GM12878 (cell line): ENCODE data around the gene OSGEPL1. TPM values are rescaled to one million over a fixed set of nuclear protein-coding genes. Genes with fewer than 3 reads are reported as not detected.

ENCODE experiments used
- ATAC-seq: fragments of 200-7000 bp; cut with Tn5 transposase; 3 replicates; pipeline ENCODE4 v1.9.1; 2020; ENCODE audit warnings: mild to moderate bottlenecking, moderate library complexity
- BruUV-seq: library from RNA; stranded (reverse); fragments of 400-500 nt; replicated peaks from 2 replicates; lab custom pipeline; 2021; lab: Mats Ljungman, UMichigan
- CTCF ChIA-PET: fragments of 300-600 bp; sonication (Branson Sonifier 250); formaldehyde crosslinking; extraction: SDS; loops from one replicate; lab custom pipeline; 2021; ENCODE audit warnings: inconsistent platforms; lab: Yijun Ruan, JAX
- POLR2A ChIA-PET: fragments of 350-600 bp; formaldehyde crosslinking; extraction: SDS; loops from one replicate; lab custom pipeline; 2021; ENCODE audit warnings: inconsistent platforms; lab: Charles Lee
- RAD21 ChIA-PET: fragments of 300-600 bp; sonication (Branson Sonifier 250); formaldehyde crosslinking; loops from one replicate; lab custom pipeline; 2023; ENCODE audit warnings: antibody characterized with exemption; ENCODE audit not compliant: unreplicated experiment; lab: Charles Lee
- SMC1A ChIA-PET: fragments of 300-600 bp; sonication (Branson Sonifier 250); formaldehyde crosslinking; loops from one replicate; lab custom pipeline; 2023; ENCODE audit not compliant: unreplicated experiment, uncharacterized antibody; lab: Charles Lee
- DNase-seq: peaks from one replicate; pipeline ENCODE4 v3.0.0-alpha.2; 2011; ENCODE audit warnings: low read depth, low spot score
- FAIRE-seq: peaks from 3 replicates; lab custom pipeline; 2011; peaks lifted over from hg19 to GRCh38; lab: Jason Lieb, UNC
- H2AFZ ChIP-seq: 2 replicates; pipeline ENCODE4 v1.6.0; 2011; ENCODE audit warnings: low read depth, low read length, control low read depth; ENCODE audit not compliant: control insufficient read depth
- H3K27ac ChIP-seq: 2 replicates; pipeline ENCODE4 v1.5.1; 2011; ENCODE audit warnings: control low read depth; ENCODE audit not compliant: control insufficient read depth, insufficient read depth
- H3K27me3 ChIP-seq, 2 experiments: replicated peaks in 1 of 2; 2 replicates each; pipeline versions ENCODE4 v1.6.0 to v1.6.1; 2011; ENCODE audit warnings: low read length in 1 of 2; ENCODE audit not compliant: control insufficient read depth in 2 of 2, insufficient read depth in 2 of 2
- H3K36me3 ChIP-seq, 2 experiments: 2 replicates each; pipeline ENCODE4 v1.5.1; 2011; ENCODE audit warnings: low read length in 1 of 2; ENCODE audit not compliant: control insufficient read depth in 2 of 2, insufficient read depth in 2 of 2
- H3K4me1 ChIP-seq: 2 replicates; pipeline ENCODE4 v1.6.1; 2011; ENCODE audit warnings: mild to moderate bottlenecking, low read length, moderate library complexity, mixed read lengths; ENCODE audit not compliant: control insufficient read depth, insufficient read depth
- H3K4me2 ChIP-seq: 2 replicates; pipeline ENCODE4 v1.6.0; 2011; ENCODE audit warnings: control low read depth; ENCODE audit not compliant: control insufficient read depth, insufficient read depth
- H3K4me3 ChIP-seq: fragments of 200-600 bp; sonication (generic); 2 replicates; pipeline ENCODE4 v1.5.1; 2016
- H3K79me2 ChIP-seq: 2 replicates; pipeline ENCODE4 v1.6.0; 2011; ENCODE audit warnings: low read length; ENCODE audit not compliant: control insufficient read depth, insufficient read depth
- H3K9ac ChIP-seq: 2 replicates; pipeline ENCODE4 v1.8.0; 2011; ENCODE audit warnings: low read length, control low read depth, mixed read lengths; ENCODE audit not compliant: control insufficient read depth, insufficient read depth
- H3K9me3 ChIP-seq: replicated peaks from 3 replicates; pipeline ENCODE4 v1.5.1; 2011; ENCODE audit warnings: mild to moderate bottlenecking, low read length; ENCODE audit not compliant: control insufficient read depth, insufficient read depth
- H4K20me1 ChIP-seq: 2 replicates; pipeline ENCODE4 v1.6.0; 2011; ENCODE audit not compliant: control insufficient read depth, insufficient read depth
- ESRRA ChIP-seq: IDR thresholded peaks from 2 replicates; pipeline ENCODE4 v1.6.1; 2012; ENCODE audit warnings: mild to moderate bottlenecking, low read length, improper control_type of control experiment
- IRF4 ChIP-seq: IDR thresholded peaks from 2 replicates; pipeline ENCODE4 v1.6.1; 2011; ENCODE audit warnings: low read depth, low read length
- MXI1 ChIP-seq: fragments of 150-350 bp; IDR thresholded peaks from 2 replicates; pipeline ENCODE4 v1.6.1; 2011; ENCODE audit warnings: low read depth, mild to moderate bottlenecking, inconsistent platforms, low read length, improper control_type of control experiment
- NFIC ChIP-seq: IDR thresholded peaks from 2 replicates; pipeline ENCODE4 v1.6.1; 2012; ENCODE audit warnings: low read depth, mild to moderate bottlenecking, inconsistent platforms, low read length, moderate library complexity
- NFXL1 ChIP-seq: fragments of 450-650 bp; IDR thresholded peaks from 2 replicates; pipeline ENCODE4 v1.6.1; 2017; ENCODE audit warnings: antibody characterized with exemption, mild to moderate bottlenecking, borderline replicate concordance
- NR2C2 ChIP-seq: IDR thresholded peaks from 2 replicates; pipeline ENCODE4 v1.6.1; 2011; ENCODE audit warnings: borderline replicate concordance, low read depth; ENCODE audit not compliant: control insufficient read depth, insufficient read length
- POLR2A ChIP-seq: IDR thresholded peaks from 2 replicates; pipeline ENCODE4 v1.6.1; 2011; ENCODE audit warnings: low read depth, mild to moderate bottlenecking, low read length
- SPI1 ChIP-seq: IDR thresholded peaks from 2 replicates; pipeline ENCODE4 v1.6.1; 2011; ENCODE audit warnings: low read depth, mild to moderate bottlenecking, low read length, moderate library complexity, borderline replicate concordance; ENCODE audit not compliant: insufficient read depth
- SRF ChIP-seq, 2 experiments: IDR thresholded peaks; 2 replicates each; pipeline ENCODE4 v1.6.1; 2011; ENCODE audit warnings: low read depth in 2 of 2, low read length in 2 of 2, mild to moderate bottlenecking in 1 of 2, moderate library complexity in 1 of 2
- WGBS: methylation state at CpG from one replicate; pipeline ENCODE4 v1.1.6; 2016; ENCODE audit warnings: low lambda C conversion rate; ENCODE audit not compliant: insufficient replicate concordance, insufficient coverage; ENCODE audit errors: missing lambda C conversion rate; 5-methylcytosine and 5-hydroxymethylcytosine counted together
- in situ Hi-C: fragments of 300-500 bp; cut with MboI; formaldehyde crosslinking; loops from 9 replicates; pipeline ENCODE4 v1.14.3; 2018; ENCODE audit warnings: mixed read lengths
- intact Hi-C: fragments of 100-400 bp; cut with micrococcal nuclease; formaldehyde crosslinking; loops from one replicate; pipeline ENCODE4 v1.14.2; 2022; ENCODE audit not compliant: unreplicated experiment
- polyA plus RNA-seq, 11 experiments: library from polyadenylated mRNA; depleted of rRNA in 4 of 11; unstranded in 6 of 11; stranded (reverse) in 5 of 11; fragments of >200 nt; fragmentation: Nextera tagmentation in 4 of 11; fragmentation: Illumina TruSeq in 1 of 11; extraction: Ambion mirVana in 4 of 11; extraction: Trizol in 1 of 11; gene quantifications; 1 replicate in 1 of 11; 2 replicates in 10 of 11; pipeline versions ENCODE4 v1.2.1 to v1.2.3, GENCODE V29; 2011 to 2016; ENCODE audit warnings: inconsistent platforms in 2 of 11, missing spikeins in 2 of 11, low read depth in 1 of 11
- total RNA-seq, 4 experiments: library from RNA; depleted of rRNA in 3 of 4; stranded (reverse); fragments of >200 nt in 3 of 4; fragmentation: Illumina TruSeq in 1 of 4; extraction: Trizol in 1 of 4; gene quantifications; 2 replicates each; pipeline versions ENCODE4 v1.2.1 to v1.2.3, GENCODE V29; 2013 to 2021
- TF ChIP-seq, protein P1 (sequence below): IDR thresholded peaks from 2 replicates; pipeline ENCODE4 v1.6.1; 2012; ENCODE audit warnings: improper control_type of control experiment, low read depth, low read length; ENCODE audit not compliant: insufficient replicate concordance

Gene OSGEPL1
- total and polyA plus RNA-seq, 10 of the 15 experiments (the other 5 are each of a cell fraction or from before 2014, with no cell fraction given) = 6.7 to 18.0 (median 9.4) TPM

DNA sequence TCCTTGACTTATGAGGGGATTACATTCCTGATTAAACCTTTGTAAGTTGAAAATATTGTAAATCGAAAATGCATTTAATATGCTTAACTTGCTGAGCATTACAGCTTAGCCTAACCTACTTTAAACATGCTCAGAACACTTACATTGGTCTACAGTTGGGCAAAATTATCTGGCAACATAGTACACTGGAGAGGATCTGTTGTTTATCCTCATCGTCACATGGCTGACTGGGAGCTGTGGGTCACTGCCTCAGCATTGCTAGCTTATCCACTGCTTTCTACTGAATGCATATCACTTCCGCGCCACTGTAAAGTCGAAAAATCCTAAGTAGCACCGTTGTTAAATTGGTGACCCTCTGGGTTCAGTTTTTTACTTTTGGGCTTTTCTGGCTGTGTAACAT lies 35.3 kb upstream of the OSGEPL1 start:
- Histone ChIP-seq H2AFZ (no peak overlapping the region), H4K20me1 (no peaks in the 10 kb centered on the region), H3K4me3 (no peak overlapping the region), H3K4me2 (no peak overlapping the region), H3K79me2 (peaks cover 1% of the 10 kb centered on the region), H3K27ac (no peak overlapping the region), H3K27me3 (no peaks in the 10 kb centered on the region), H3K36me3 (peaks cover 3 to 27% of the 10 kb centered on the region in 2 experiments; a peak in 3 of 4 replicates), H3K9ac (no peak overlapping the region), H3K9me3 (no peaks in the 10 kb centered on the region), H3K4me1 (no peaks in the 10 kb centered on the region)
- POLR2A ChIA-PET = interaction anchor here (0.7 to 1.5 kb wide), 2 partner anchors 21 to 40 kb away, joined by 3 to 6 read pairs; no protein-coding TSS in a partner anchor
- in situ Hi-C loops (loop anchor here (5.0 kb wide), 1 partner anchor 269 kb away; no protein-coding TSS in a partner anchor), intact Hi-C loops (loop anchor here (1.0 kb wide), 1 partner anchor 272 kb away; no protein-coding TSS in a partner anchor)
- CTCF ChIA-PET = interaction anchor here (0.7 to 3.7 kb wide), 20 partner anchors 10 to 515 kb away, joined by 3 to 45 read pairs (median 4); no protein-coding TSS in a partner anchor
- no TSS peak for BruUV-seq
- FAIRE-seq (no peak), DNase-seq (no peak), ATAC-seq (no peak)
- RAD21 ChIA-PET = interaction anchor here (0.6 to 2.7 kb wide), 13 partner anchors 8 to 1217 kb away, joined by 3 to 26 read pairs (median 4); partner anchors contain the start of genes ASNSD1 and OSGEPL1
- 91% methylated on average over 6 of the region's 6 CpGs for WGBS
- no peak for TF ChIP-seq SRF (IDR thresholded peaks at IDR 0.05; ENCODE audit: low read depth in 2 of 2, low read length in 2 of 2)
- TF ChIP-seq NFXL1 = no peak
- TF ChIP-seq, protein P1, sequence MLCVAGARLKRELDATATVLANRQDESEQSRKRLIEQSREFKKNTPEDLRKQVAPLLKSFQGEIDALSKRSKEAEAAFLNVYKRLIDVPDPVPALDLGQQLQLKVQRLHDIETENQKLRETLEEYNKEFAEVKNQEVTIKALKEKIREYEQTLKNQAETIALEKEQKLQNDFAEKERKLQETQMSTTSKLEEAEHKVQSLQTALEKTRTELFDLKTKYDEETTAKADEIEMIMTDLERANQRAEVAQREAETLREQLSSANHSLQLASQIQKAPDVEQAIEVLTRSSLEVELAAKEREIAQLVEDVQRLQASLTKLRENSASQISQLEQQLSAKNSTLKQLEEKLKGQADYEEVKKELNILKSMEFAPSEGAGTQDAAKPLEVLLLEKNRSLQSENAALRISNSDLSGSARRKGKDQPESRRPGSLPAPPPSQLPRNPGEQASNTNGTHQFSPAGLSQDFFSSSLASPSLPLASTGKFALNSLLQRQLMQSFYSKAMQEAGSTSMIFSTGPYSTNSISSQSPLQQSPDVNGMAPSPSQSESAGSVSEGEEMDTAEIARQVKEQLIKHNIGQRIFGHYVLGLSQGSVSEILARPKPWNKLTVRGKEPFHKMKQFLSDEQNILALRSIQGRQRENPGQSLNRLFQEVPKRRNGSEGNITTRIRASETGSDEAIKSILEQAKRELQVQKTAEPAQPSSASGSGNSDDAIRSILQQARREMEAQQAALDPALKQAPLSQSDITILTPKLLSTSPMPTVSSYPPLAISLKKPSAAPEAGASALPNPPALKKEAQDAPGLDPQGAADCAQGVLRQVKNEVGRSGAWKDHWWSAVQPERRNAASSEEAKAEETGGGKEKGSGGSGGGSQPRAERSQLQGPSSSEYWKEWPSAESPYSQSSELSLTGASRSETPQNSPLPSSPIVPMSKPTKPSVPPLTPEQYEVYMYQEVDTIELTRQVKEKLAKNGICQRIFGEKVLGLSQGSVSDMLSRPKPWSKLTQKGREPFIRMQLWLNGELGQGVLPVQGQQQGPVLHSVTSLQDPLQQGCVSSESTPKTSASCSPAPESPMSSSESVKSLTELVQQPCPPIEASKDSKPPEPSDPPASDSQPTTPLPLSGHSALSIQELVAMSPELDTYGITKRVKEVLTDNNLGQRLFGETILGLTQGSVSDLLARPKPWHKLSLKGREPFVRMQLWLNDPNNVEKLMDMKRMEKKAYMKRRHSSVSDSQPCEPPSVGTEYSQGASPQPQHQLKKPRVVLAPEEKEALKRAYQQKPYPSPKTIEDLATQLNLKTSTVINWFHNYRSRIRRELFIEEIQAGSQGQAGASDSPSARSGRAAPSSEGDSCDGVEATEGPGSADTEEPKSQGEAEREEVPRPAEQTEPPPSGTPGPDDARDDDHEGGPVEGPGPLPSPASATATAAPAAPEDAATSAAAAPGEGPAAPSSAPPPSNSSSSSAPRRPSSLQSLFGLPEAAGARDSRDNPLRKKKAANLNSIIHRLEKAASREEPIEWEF = no peak
- TF ChIP-seq IRF4 = no peak
- TF ChIP-seq ESRRA = no peak
- TF ChIP-seq NR2C2 = no peak
- no peak for TF ChIP-seq MXI1
- no peak for TF ChIP-seq NFIC
- no peak for TF ChIP-seq POLR2A
- no peak for TF ChIP-seq SPI1
- SMC1A ChIA-PET = interaction anchor here (0.6 to 1.8 kb wide), 12 partner anchors 9 to 1175 kb away, joined by 3 to 7 read pairs (median 3); partner anchors contain the start of gene OSGEPL1
